Activated CD8-positive, alpha-beta memory T cell treated with anti-CD3 and anti-CD28 coated beads for 36 hours (primary cell): ENCODE results near the gene ENDOD1. TPM values are rescaled to one million over a fixed set of nuclear protein-coding genes. Genes with fewer than 3 reads are reported as not detected.
"Not testable (repeated sequence)": the region's sequence is repeated elsewhere in the genome, so short reads cannot be mapped to it uniquely, and the experiment has no call there.

ENCODE experiments used
- CTCF ChIA-PET: fragments of 350-600 bp; sonication (Branson Sonifier 250); formaldehyde crosslinking; loops from one replicate; lab custom pipeline; 2021; ENCODE audit warnings: antibody characterized with exemption; lab: Charles Lee
- POLR2A ChIA-PET: fragments of 350-600 bp; sonication (Branson Sonifier 250); formaldehyde crosslinking; loops from one replicate; lab custom pipeline; 2021; ENCODE audit warnings: antibody characterized with exemption; lab: Charles Lee
- total RNA-seq, 2 experiments: library from RNA; stranded (reverse); gene quantifications; one replicate each; pipeline ENCODE4 v1.2.3, GENCODE V29; 2021

Gene ENDOD1
- total RNA-seq, 2 experiments from 2014 or later, result 40.9 to 41.1 TPM

- ChIA-PET POLR2A (no interaction called here), CTCF (no interaction called here)
These were observed 32.1 kb downstream of the ENDOD1 start for GRCh38 chr11:95121698-95122097.

- ChIA-PET POLR2A (no interaction called here), CTCF (no interaction called here)
These were observed 33.9 kb downstream of the ENDOD1 start for GRCh38 chr11:95123556-95123955.

DNA sequence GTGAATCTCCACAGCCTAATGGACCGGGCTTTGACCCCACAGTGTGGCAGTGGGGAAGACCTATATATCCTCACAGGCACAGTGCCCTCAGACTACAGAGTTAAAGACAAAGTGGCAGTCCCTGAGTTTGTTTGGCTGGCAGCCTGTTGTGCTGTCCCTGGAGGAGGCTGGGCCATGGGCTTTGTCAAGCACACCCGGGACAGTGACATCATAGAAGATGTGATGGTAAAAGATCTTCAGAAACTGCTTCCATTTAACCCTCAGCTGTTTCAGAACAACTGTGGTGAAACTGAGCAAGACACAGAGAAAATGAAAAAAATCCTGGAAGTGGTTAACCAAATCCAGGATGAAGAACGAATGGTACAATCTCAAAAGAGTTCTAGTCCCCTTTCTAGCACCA is 39.0 kb downstream of the ENDOD1 start:
- CTCF ChIA-PET, result no interaction called here
- POLR2A ChIA-PET, result no interaction called here

- CTCF ChIA-PET, result interaction anchor here (1.6 kb wide), 1 partner anchor 19 kb away, joined by 5 read pairs; no protein-coding TSS in a partner anchor
These were observed 43.3 kb downstream of the ENDOD1 start for GRCh38 chr11:95132956-95133355.

GRCh38 chr11:95134491-95134890 is 44.8 kb downstream of the ENDOD1 start:
- POLR2A ChIA-PET, result no interaction called here
- CTCF ChIA-PET, result no interaction called here

More at GRCh38 chr11:95132956-95133355, 43.3 kb downstream of the ENDOD1 start:
- POLR2A ChIA-PET, result interaction anchor here (0.6 kb wide), 1 partner anchor 713 kb away, joined by 8 read pairs; no protein-coding TSS in a partner anchor

DNA sequence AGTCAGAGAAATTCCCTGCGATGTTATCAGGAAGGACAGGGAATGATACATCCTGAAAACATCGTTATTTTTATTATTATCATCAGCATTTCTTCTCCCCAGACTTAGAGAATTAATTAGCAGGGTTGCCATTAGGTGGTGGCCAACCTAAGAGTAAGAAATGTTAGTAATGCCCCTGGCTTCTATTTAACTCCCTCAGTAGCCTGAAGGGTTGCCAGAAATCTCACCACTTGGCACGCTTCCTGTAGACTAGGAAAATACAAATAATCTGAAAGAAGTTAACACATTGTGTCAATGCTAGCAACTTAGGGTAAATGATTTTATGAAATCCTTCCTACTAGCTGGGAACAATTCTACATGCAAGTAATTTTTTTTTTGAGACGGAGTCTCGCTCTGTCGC is 45.5 kb downstream of the ENDOD1 start:
- ChIA-PET POLR2A (no interaction called here), CTCF (no interaction called here)

DNA sequence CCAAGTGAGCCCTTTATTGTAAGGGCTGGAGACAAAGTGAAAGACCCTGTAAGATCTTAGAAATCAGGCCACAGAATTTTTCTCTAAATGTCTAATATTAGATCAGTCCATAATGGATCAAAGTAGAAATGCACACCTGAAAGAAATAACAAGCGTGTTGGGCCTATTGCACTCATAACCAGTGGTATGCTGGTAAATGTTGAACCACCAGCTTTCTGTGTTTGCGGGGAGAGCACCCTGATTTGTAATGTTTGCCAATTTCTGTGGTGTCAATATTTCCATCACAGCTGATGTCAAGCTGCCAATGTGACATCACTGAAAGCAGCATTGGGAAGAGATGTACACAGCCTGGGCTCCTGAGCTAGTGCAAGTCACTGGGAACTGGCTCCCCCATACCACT is 46.2 kb downstream of the ENDOD1 start:
- CTCF ChIA-PET, result interaction anchor here (1.1 kb wide), 1 partner anchor 66 kb away, joined by 3 read pairs; no protein-coding TSS in a partner anchor
- POLR2A ChIA-PET, result interaction anchor here (0.6 kb wide), 1 partner anchor 1095 kb away, joined by 3 read pairs; no protein-coding TSS in a partner anchor

DNA sequence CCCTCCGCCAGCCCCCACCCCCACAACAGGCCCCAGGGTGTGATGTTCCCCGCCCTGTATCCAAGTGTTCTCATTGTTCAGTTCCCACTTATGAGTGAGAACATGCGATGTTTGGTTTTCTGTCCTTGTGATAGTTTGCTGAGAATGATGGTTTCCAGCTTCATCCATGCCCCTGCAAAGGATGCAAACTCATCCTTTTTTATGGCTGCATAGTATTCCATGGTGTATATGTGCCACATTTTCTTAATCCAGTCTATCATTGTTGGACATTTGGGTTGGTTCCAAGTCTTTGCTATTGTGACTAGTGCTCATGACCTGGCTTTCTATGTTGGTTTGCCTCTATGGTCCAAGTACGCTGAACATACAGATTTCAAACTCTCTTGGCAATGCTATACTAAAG is 47.1 kb downstream of the ENDOD1 start:
- CTCF ChIA-PET, POLR2A ChIA-PET: not testable (repeated sequence)

- POLR2A ChIA-PET, result no interaction called here
- CTCF ChIA-PET, result interaction anchor here (1.5 kb wide), 1 partner anchor 68 kb away, joined by 6 read pairs; no protein-coding TSS in a partner anchor
These were observed 47.7 kb downstream of the ENDOD1 start for GRCh38 chr11:95137299-95137698.

DNA sequence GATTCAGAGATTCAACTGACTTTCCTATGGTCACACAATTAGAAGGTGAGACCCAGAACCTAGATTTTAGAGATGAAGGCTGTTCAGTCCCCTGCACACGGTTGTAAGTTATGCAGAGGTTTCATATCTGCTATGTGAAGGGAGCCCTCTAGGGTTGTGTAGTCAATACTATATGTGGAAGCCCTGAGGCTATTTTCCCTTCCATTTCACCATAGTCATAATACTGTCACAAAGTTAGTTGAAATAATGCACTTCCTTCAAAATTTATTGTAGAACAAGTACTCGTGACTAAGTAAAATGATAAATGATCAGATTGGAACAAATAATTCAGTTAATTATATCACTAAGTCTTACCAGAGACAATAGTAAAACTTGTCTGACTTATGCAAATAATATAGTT is 48.8 kb downstream of the ENDOD1 start:
- POLR2A ChIA-PET, result no interaction called here

GRCh38 chr11:95140397-95141033 is 50.9 kb downstream of the ENDOD1 start:
- ChIA-PET POLR2A (interaction anchor here (1.0 kb wide), 1 partner anchor 57 kb away, joined by 3 read pairs; no protein-coding TSS in a partner anchor), CTCF (interaction anchor here (0.6 kb wide), 1 partner anchor 165 kb away, joined by 3 read pairs; no protein-coding TSS in a partner anchor)

More for the DNA sequence above, 48.8 kb downstream of the ENDOD1 start:
- CTCF ChIA-PET, result interaction anchor here (1.5 kb wide), 1 partner anchor 69 kb away, joined by 6 read pairs; no protein-coding TSS in a partner anchor

- CTCF ChIA-PET, result interaction anchor here (1.5 to 1.9 kb wide), 2 partner anchors 8 to 10 kb away, joined by 4 to 5 read pairs; no protein-coding TSS in a partner anchor
- POLR2A ChIA-PET, result no interaction called here
These were observed 52.8 kb downstream of the ENDOD1 start for GRCh38 chr11:95142431-95142830.

DNA sequence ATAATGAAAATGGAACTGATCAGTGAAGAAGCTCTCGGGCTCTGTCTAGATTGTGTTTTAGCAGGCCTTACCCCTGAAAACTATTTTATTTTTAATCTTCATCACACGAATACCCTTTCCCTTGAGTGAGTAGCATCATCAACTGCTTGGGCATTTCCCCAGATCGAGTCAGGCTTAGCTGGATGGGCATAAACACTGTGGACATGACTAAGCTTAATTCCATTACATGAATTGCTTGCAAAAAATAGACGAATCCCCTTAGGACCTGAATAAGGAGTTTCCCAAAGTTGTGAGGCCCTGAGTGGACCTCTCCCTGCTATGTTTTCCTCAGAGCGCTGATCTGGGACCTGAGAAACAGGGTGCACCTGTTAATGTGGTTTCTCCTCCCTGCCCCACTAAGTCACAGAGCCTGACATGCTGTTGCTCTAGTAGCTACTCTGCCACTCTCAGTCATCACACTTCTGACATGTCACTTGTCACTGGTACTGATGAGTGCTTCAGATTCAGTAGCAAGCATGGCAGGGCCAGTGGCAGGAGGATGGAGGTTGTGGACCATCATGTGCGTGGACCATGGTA is 53.5 kb downstream of the ENDOD1 start:
- ChIA-PET CTCF (interaction anchor here (1.9 kb wide), 1 partner anchor 9 kb away, joined by 4 read pairs; no protein-coding TSS in a partner anchor), POLR2A (interaction anchor here (0.5 kb wide), 1 partner anchor 159 kb away, joined by 3 read pairs; no protein-coding TSS in a partner anchor)

- POLR2A ChIA-PET, result no interaction called here
- CTCF ChIA-PET, result interaction anchor here (0.7 kb wide), 1 partner anchor 74 kb away, joined by 4 read pairs; no protein-coding TSS in a partner anchor
These were observed 54.9 kb downstream of the ENDOD1 start for GRCh38 chr11:95144313-95145235.

- ChIA-PET POLR2A (no interaction called here), CTCF (no interaction called here)
These were observed 55.9 kb downstream of the ENDOD1 start for GRCh38 chr11:95145430-95146060.

- ChIA-PET POLR2A (interaction anchor here (0.9 kb wide), 1 partner anchor 78 kb away, joined by 4 read pairs; no protein-coding TSS in a partner anchor), CTCF (interaction anchor here (1.5 to 2.0 kb wide), 3 partner anchors 17 to 80 kb away, joined by 3 to 7 read pairs (median 6); partner anchors contain the start of gene SRSF8)
These were observed 57.8 kb downstream of the ENDOD1 start for GRCh38 chr11:95147364-95147905.

DNA sequence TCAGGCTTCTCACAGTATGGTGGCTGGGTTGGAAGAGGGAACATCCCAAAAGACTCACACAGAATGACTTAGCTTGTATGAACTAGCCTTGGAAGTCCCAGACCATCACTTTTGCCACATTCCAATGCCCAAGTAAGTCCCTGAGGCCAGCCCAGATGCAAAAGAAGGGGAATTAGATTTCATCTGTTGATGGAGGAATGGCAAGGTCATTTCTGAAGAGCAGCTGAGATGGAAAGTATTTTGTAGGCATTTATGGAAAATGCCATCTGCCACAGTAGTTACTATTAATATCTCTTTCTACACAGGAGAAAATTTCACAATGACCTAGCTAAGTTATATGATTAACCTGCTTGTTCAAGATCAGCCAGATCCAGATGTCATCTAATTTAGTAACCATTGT is 58.8 kb downstream of the ENDOD1 start:
- ChIA-PET CTCF (no interaction called here), POLR2A (no interaction called here)

DNA sequence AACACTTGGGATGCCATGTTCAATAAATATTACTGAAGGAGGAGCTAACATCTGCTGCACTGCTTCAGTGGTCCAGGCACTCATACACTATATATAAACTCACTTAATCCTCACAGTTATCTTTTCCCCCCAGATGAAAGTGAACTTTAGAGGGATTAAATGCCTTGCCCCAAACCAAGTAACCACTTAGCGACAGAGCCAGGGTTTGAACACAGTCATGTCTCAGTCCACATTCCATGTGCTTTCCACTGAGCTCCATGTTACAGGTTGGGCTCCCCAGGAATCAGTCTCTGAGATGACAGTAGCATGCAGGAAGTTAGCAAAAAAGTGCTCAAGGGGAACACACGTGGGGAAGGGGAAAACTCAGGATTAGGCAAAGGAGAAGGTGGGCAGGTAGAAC is 59.3 kb downstream of the ENDOD1 start:
- POLR2A ChIA-PET, result no interaction called here
- CTCF ChIA-PET, result no interaction called here
